Ovary (tissue), 10 donors: ENCODE results near the gene APBB2. TPM values are rescaled to one million over a fixed set of nuclear protein-coding genes. Genes with fewer than 3 reads are reported as not detected.

ENCODE experiments used
- DNase-seq, 5 donors: peaks; one replicate each; pipeline ENCODE4 v3.0.0-alpha.2; 2019 to 2020
- H3K27ac ChIP-seq, 2 donors: fragments of 200-600 bp; one replicate each; pipeline versions ENCODE4 v1.5.1 to v1.8.0; 2019 to 2022
- H3K27me3 ChIP-seq: fragments of 200-600 bp; one replicate; pipeline ENCODE4 v1.8.0; 2022
- H3K36me3 ChIP-seq: fragments of 200-600 bp; sonication (generic); one replicate; pipeline ENCODE4 v1.5.1; 2019
- H3K4me1 ChIP-seq: one replicate; pipeline ENCODE4 v1.8.1; 2013; ENCODE audit warnings: mild to moderate bottlenecking, moderate library complexity; ENCODE audit not compliant: insufficient read depth
- H3K4me3 ChIP-seq: fragments of 200-600 bp; sonication (generic); one replicate; pipeline ENCODE4 v1.5.1; 2017
- H3K9me3 ChIP-seq, 2 donors: fragments of 200-600 bp in 1 of 2; sonication (generic) in 1 of 2; one replicate each; pipeline versions ENCODE4 v1.5.1 to v1.8.1; 2013 to 2019; ENCODE audit warnings: mild to moderate bottlenecking in 1 of 2, moderate library complexity in 1 of 2
- CTCF ChIP-seq, 3 donors: fragments of 450-650 bp in 2 of 3; fragments of 200-600 bp in 1 of 3; IDR thresholded peaks; one replicate each; pipeline versions ENCODE4 v1.5.1 to v1.8.0; 2016 to 2022; ENCODE audit warnings: antibody characterized with exemption in 3 of 3, mild to moderate bottlenecking in 1 of 3
- EP300 ChIP-seq: sonication (generic); formaldehyde crosslinking; IDR thresholded peaks from one replicate; pipeline ENCODE4 v1.6.1; 2017; ENCODE audit warnings: antibody characterized with exemption
- POLR2A ChIP-seq: fragments of 450-650 bp; IDR thresholded peaks from one replicate; pipeline ENCODE4 v1.6.1; 2017; ENCODE audit warnings: antibody characterized with exemption, mild to moderate bottlenecking, moderate library complexity
- WGBS, 3 donors: extraction: QIAGEN DNeasy Blood & Tissue Kit in 1 of 3; methylation state at CpG; one replicate each; pipeline versions ENCODE4 v1.1.5 to v1.1.7; 2013 to 2017; 5-methylcytosine and 5-hydroxymethylcytosine counted together
- intact Hi-C, 4 donors: fragments of 100-400 bp; cut with DNase I; formaldehyde crosslinking; loops; one replicate each; pipeline versions ENCODE4 v1.11.0 to v1.15.1; 2022 to 2023
- long read RNA-seq, 3 donors: library from polyadenylated mRNA in 2 of 3; unstranded in 2 of 3; transcript quantifications; one replicate each; pipeline ENCODE4 v2.0.0 and lab custom pipeline, GENCODE V29; 2021 to 2026
- polyA plus RNA-seq, 2 donors: library from polyadenylated mRNA; stranded (reverse); fragments of 200-250 nt in 1 of 2; fragments of 350-450 nt in 1 of 2; fragmentation: Illumina TruSeq in 1 of 2; extraction: RNeasy Lipid Tissue Mini Kit (QIAGEN cat#74804) in 1 of 2; gene quantifications; one replicate each; pipeline ENCODE4 v1.2.3, GENCODE V29; 2013 to 2014
- total RNA-seq, 7 donors: library from RNA; depleted of rRNA in 2 of 7; stranded (reverse); fragments of >200 nt in 2 of 7; fragmentation: NEBNext Ultra II Directional in 3 of 7; extraction: Animal tissue kit (Norgen Biotek cat#: 25700) in 3 of 7; gene quantifications; one replicate each; pipeline versions ENCODE4 v1.1.0 to v1.2.4, GENCODE V29; 2016 to 2023
- donor health status: DM: no; HTN: no; CAD: no; lungs with moderate emphysema.
- donor health status: DM: no; HTN: no; CAD: no.
- donor health status: Bipolar disorder and iron deficiency.
- donor health status: DM: yes; HTN: yes; CAD: no.
- donor health status: DM: no; HTN: no; CAD: no.
- donor health status: DM: yes; HTN: yes; CAD: no.

The APBB2 gene
- total RNA-seq (100 to 1,000 TPM in 4 of 7 donors, 10 to 100 TPM in 3; 73.4 to 163 (median 101) TPM), polyA plus RNA-seq (10 to 100 TPM; 30.9 to 76.7 TPM)
- long read RNA-seq, donor 1, full-length matches to known transcripts = 24 of 108 reads
- long read RNA-seq, donor 1, partial matches to known transcripts = 40 of 108 reads
- long read RNA-seq, donor 1, other reads (novel, unspliced or antisense) = 44 of 108 reads
- long read RNA-seq, donor 2, partial matches to known transcripts = 0 of 1 reads
- long read RNA-seq, donor 2, other reads (novel, unspliced or antisense) = 0 of 1 reads
- long read RNA-seq, donor 3, full-length matches to known transcripts = 26 of 59 reads
- long read RNA-seq, donor 3, partial matches to known transcripts = 13 of 59 reads
- long read RNA-seq, donor 3, other reads (novel, unspliced or antisense) = 20 of 59 reads

- DNase-seq = peak; percentile 95 to 97 (median 96)
- intact Hi-C loops = loop anchor here in 3 of 4 donors (2.0 to 10.0 kb wide), 6 partner anchors 89 to 287 kb away; no protein-coding TSS in a partner anchor
- TF ChIP-seq POLR2A = peak; percentile 68
- TF ChIP-seq CTCF (IDR thresholded peaks at IDR 0.05) = peak; percentile 58 to 95 (median 60)
- no peak for TF ChIP-seq EP300
- 0 to 1% (median 1%) methylated on average over 61 to 71 of the region's 71 CpGs for WGBS, 3 donors
- Histone ChIP-seq H3K27me3 (no peaks in the 10 kb centered on the region), H3K9me3 (no peaks in the 10 kb centered on the region), H3K4me3 (peak within 1 kb of the TSS; percentile 82), H3K36me3 (no peaks in the 10 kb centered on the region), H3K4me1 (no peaks in the 10 kb centered on the region), H3K27ac (peak within 1 kb of the TSS; percentile 53 to 66)
Measured at GRCh38 chr4:41214136-41214824, at the start of gene APBB2. Gene APBB2, minus strand, starts transcription at chr4:41214542. Its CDS starts 181,288 bp downstream, at chr4:41033254.

- DNase-seq = no peak
- peaks cover 2% of the 10 kb centered on the region for H3K4me1 ChIP-seq
- H3K27me3 ChIP-seq = no peaks in the 10 kb centered on the region
- no peaks in the 10 kb centered on the region for H3K36me3 ChIP-seq
- H3K27ac ChIP-seq = no peak overlapping the region
- TF ChIP-seq EP300 (no peak), POLR2A (no peak), CTCF (IDR thresholded peaks at IDR 0.05) (no peak)
- intact Hi-C loops = no loop called here
- H3K4me3 ChIP-seq = no peak overlapping the region
- no peaks in the 10 kb centered on the region for H3K9me3 ChIP-seq
- WGBS, 3 donors = 93 to 96% (median 95%) methylated on average over 6 of the region's 6 CpGs
Measured at GRCh38 chr4:41262198-41262597, 47.9 kb upstream of the APBB2 start.

GRCh38 chr4:41260116-41260733 lies 45.9 kb upstream of the APBB2 start:
- intact Hi-C loops = no loop called here
- no peaks in the 10 kb centered on the region for H3K27me3 ChIP-seq
- 89 to 92% (median 89%) methylated on average over 9 of the region's 9 CpGs for WGBS, 3 donors

GRCh38 chr4:41258783-41259182 lies 44.4 kb upstream of the APBB2 start:
- 46 to 61% (median 58%) methylated on average over 5 of the region's 5 CpGs for WGBS, 3 donors
- intact Hi-C loops = no loop called here
- Histone ChIP-seq H3K9me3 (no peaks in the 10 kb centered on the region), H3K27me3 (no peaks in the 10 kb centered on the region), H3K36me3 (no peaks in the 10 kb centered on the region), H3K27ac (no peak overlapping the region), H3K4me3 (no peak overlapping the region), H3K4me1 (peaks cover 11% of the 10 kb centered on the region)
- TF ChIP-seq POLR2A (no peak), CTCF (IDR thresholded peaks at IDR 0.05) (peak in 2 of 3 donors; percentile 14 to 15), EP300 (no peak)
- DNase-seq = peak in 4 of 5 donors; percentile 21 to 42 (median 28)

More at GRCh38 chr4:41260116-41260733, 45.9 kb upstream of the APBB2 start:
- peaks cover 11% of the 10 kb centered on the region for H3K4me1 ChIP-seq
- DNase-seq = no peak
- no peak overlapping the region for H3K4me3 ChIP-seq
- TF ChIP-seq POLR2A = no peak
- H3K9me3 ChIP-seq = no peaks in the 10 kb centered on the region
- H3K36me3 ChIP-seq = no peaks in the 10 kb centered on the region
- no peak overlapping the region for H3K27ac ChIP-seq
